CD4-positive, alpha-beta T cell treated with Interleukin-6 for 4 hours (primary cell): ENCODE results near the gene UBE2J2.
"Not testable (repeated sequence)": the region's sequence is repeated elsewhere in the genome, so short reads cannot be mapped to it uniquely, and the experiment has no call there.

Source experiments
- DNase-seq: peaks from one replicate; pipeline ENCODE4 v3.0.0-alpha.2; 2020; ENCODE audit warnings: mixed read lengths

The UBE2J2 gene

GRCh38 chr1:1253972-1254666, 19.5 kb downstream of the UBE2J2 start:
- no peak for DNase-seq

GRCh38 chr1:1253314-1253713, 20.3 kb downstream of the UBE2J2 start:
- no peak for DNase-seq

GRCh38 chr1:1250786-1251284, 22.8 kb downstream of the UBE2J2 start:
- peak; percentile 84 for DNase-seq

GRCh38 chr1:1248009-1248913, 25.4 kb downstream of the UBE2J2 start:
- DNase-seq, result not testable (repeated sequence)

- DNase-seq, result no peak
These were observed 26.2 kb downstream of the UBE2J2 start for GRCh38 chr1:1247341-1247913.

- no peak for DNase-seq
These were observed 26.9 kb downstream of the UBE2J2 start, which contains the start of gene C1QTNF12 for GRCh38 chr1:1246577-1247340. C1QTNF12 (minus strand) TSS chr1:1246722; CDS start chr1:1246690, 32 bp downstream.

- no peak for DNase-seq
These were observed 27.7 kb downstream of the UBE2J2 start for GRCh38 chr1:1245817-1246576.

GRCh38 chr1:1245178-1245816, 28.4 kb downstream of the UBE2J2 start:
- no peak for DNase-seq

GRCh38 chr1:1244192-1244811, 29.4 kb downstream of the UBE2J2 start:
- no peak for DNase-seq

- DNase-seq, result no peak
These were observed 29.9 kb downstream of the UBE2J2 start for GRCh38 chr1:1243807-1244191.

GRCh38 chr1:1243266-1243660, 30.4 kb downstream of the UBE2J2 start:
- DNase-seq, result no peak

- no peak for DNase-seq
These were observed 31.0 kb downstream of the UBE2J2 start for GRCh38 chr1:1242461-1243265.

- no peak for DNase-seq
These were observed 31.9 kb downstream of the UBE2J2 start for GRCh38 chr1:1241588-1242219.

GRCh38 chr1:1240822-1241587, 32.6 kb downstream of the UBE2J2 start:
- DNase-seq, result no peak

GRCh38 chr1:1240348-1240732, 33.3 kb downstream of the UBE2J2 start:
- DNase-seq, result no peak

- no peak for DNase-seq
These were observed 33.9 kb downstream of the UBE2J2 start for GRCh38 chr1:1239614-1240347.

GRCh38 chr1:1239227-1239613, 34.4 kb downstream of the UBE2J2 start:
- DNase-seq, result no peak

- no peak for DNase-seq
These were observed 34.9 kb downstream of the UBE2J2 start for GRCh38 chr1:1238702-1239178.
